Measurements from ENCODE around the gene GIMAP2. TPM values are rescaled to one million over a fixed set of nuclear protein-coding genes. Genes with fewer than 3 reads are reported as not detected.
A peak's percentile ranks its signal among the peaks of the same experiment; 100 is the strongest.

The GIMAP2 gene
- 10 to 100 TPM in 2 of 9 donors, 1 to 10 TPM in 7; 2.1 to 23.5 (median 4.9) TPM for total RNA-seq
- polyA plus RNA-seq = 1 to 10 TPM; 2.3 to 6.6 TPM
- long read RNA-seq, donor 1, partial matches to known transcripts = 0 of 1 reads
- long read RNA-seq, donor 1, other reads (novel, unspliced or antisense) = 0 of 1 reads
- long read RNA-seq, donor 2, transcript GIMAP2-201 (3 exons, 1,449 nt) = major isoform, 7 of 7 reads
- long read RNA-seq, donor 2, partial matches to known transcripts = 0 of 7 reads
- long read RNA-seq, donor 2, other reads (novel, unspliced or antisense) = 0 of 7 reads
- long read RNA-seq, donor 3, partial matches to known transcripts = 0 of 2 reads
- long read RNA-seq, donor 3, other reads (novel, unspliced or antisense) = 0 of 2 reads

DNA sequence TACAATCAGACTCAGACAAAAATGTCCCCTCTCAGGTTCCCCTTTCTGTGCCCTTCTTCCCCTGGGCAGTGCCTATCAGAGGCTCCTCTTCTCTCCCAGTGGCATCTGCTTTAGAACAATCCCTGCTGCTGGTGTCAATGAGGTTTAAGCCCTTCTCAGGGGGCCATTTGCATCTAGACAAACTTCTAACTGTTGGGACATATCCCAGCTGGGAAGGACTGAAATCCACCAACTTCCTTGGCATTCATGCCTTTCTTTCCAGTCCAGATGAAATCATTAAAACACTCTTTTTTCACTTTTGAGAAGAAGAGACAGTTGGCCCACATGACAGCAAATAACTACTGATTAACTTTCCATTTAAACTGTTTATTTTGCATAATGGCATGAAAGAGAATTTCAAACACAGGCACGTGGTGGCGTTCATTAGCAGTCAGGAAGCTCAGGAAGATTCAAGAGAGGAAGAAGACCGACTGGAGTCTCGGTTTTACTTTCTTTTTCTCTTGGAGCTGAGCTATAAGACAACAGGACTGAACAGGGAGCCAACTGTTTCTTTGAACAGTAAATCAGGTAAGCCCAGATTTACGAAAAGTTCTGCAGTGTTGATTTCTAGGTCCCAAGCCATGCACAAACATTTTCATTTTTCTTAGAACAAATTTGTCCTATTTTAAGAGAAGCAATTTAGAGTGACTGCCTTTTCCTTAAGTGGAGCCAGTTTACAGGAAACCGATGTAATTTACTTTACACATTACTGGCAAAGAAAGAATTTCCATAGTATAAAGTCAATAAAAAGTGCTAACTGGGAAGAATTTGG, at the start of gene GIMAP2:
GIMAP2 (plus strand) TSS at position 488 of the 811 bp plus-strand sequence. CDS start 1,354 bp downstream, outside the sequence.
- Histone ChIP-seq H3K4me1 (peaks cover 0 to 51% (median 7%) of the 10 kb centered on the region in 12 donors), H3K36me3 (peaks cover 0 to 15% (median 5%) of the 10 kb centered on the region in 9 donors), H3K27ac (peak within 1 kb of the TSS; percentile 41 to 98 (median 84)), H3K9me3 (peaks cover 0 to 6% (median 0%) of the 10 kb centered on the region in 12 donors), H3K27me3 (no peaks in the 10 kb centered on the region), H3K4me3 (peak within 1 kb of the TSS; percentile 2 to 81 (median 56))
- DNase-seq = peak in 1 of 5 donors; percentile 29
- peak in 3 of 4 donors; percentile 54 to 92 (median 83) for ATAC-seq
- intact Hi-C loops (cut with DNase I) = loop anchor here in 2 of 10 donors (5.0 to 10.0 kb wide), 2 partner anchors 51 to 53 kb away; partner anchors contain the start of gene GIMAP6 (in 2 of the 2)
- WGBS, 4 donors = 35 to 38% (median 38%) methylated on average over 6 of the region's 6 CpGs
- TF ChIP-seq, protein P1, sequence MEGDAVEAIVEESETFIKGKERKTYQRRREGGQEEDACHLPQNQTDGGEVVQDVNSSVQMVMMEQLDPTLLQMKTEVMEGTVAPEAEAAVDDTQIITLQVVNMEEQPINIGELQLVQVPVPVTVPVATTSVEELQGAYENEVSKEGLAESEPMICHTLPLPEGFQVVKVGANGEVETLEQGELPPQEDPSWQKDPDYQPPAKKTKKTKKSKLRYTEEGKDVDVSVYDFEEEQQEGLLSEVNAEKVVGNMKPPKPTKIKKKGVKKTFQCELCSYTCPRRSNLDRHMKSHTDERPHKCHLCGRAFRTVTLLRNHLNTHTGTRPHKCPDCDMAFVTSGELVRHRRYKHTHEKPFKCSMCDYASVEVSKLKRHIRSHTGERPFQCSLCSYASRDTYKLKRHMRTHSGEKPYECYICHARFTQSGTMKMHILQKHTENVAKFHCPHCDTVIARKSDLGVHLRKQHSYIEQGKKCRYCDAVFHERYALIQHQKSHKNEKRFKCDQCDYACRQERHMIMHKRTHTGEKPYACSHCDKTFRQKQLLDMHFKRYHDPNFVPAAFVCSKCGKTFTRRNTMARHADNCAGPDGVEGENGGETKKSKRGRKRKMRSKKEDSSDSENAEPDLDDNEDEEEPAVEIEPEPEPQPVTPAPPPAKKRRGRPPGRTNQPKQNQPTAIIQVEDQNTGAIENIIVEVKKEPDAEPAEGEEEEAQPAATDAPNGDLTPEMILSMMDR (IDR thresholded peaks at IDR 0.05) = no peak
- no peak for TF ChIP-seq POLR2A (IDR thresholded peaks at IDR 0.05)

DNA sequence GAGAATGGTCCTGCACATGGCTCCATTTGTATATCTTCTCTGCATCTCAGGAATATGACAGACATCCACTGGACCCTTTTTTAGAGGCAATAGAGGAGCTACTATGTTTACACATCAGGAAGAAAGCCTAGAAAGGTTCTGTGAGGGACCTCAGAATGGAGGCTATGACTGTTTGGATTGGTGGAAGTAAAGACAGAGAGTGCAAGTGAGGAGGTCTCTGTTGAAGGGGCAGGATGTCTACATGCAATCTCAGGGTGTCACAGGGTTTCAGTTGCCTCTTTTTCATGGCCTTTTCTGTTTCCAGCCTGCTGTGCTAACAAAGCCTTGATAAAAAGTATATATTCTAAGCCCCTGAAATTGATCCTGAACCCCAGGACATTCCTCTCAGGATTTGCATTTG, 43.7 kb upstream of the GIMAP2 start:
- no peak overlapping the region for H3K27ac ChIP-seq
- intact Hi-C loops (cut with DNase I) = no loop called here
- no peaks in the 10 kb centered on the region for H3K36me3 ChIP-seq
- H3K4me3 ChIP-seq = no peak overlapping the region
- ATAC-seq (no peak), DNase-seq (no peak)
- TF ChIP-seq, protein P1 (IDR thresholded peaks at IDR 0.05) = no peak
- TF ChIP-seq POLR2A (IDR thresholded peaks at IDR 0.05) = no peak
- peaks cover 0 to 26% (median 3%) of the 10 kb centered on the region in 12 donors for H3K9me3 ChIP-seq
- H3K27me3 ChIP-seq = no peaks in the 10 kb centered on the region
- peaks cover 0 to 5% (median 0%) of the 10 kb centered on the region in 12 donors for H3K4me1 ChIP-seq

DNA sequence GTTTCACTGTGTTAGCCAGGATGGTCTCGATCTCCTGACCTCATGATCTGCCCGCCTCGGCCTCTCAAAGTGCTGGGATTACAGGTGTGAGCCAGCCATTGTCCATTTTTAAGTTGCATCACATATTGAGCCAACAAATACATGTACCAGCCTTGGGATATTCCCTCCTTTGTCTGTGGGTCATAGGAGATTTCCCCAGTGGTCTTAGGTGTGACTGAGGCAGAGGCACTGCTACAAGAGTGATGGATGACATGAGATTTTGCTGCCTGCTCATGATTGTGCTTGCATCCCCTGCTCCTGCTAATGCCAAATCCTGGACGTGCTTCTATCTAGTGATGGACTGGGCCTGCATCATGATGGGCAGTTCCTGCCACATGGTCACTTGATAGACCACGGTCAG, 42.6 kb upstream of the GIMAP2 start:
- Histone ChIP-seq H3K4me1 (peaks cover 0 to 5% (median 0%) of the 10 kb centered on the region in 12 donors), H3K27me3 (no peaks in the 10 kb centered on the region), H3K4me3 (no peak overlapping the region), H3K27ac (no peak overlapping the region), H3K9me3 (peaks cover 0 to 17% (median 3%) of the 10 kb centered on the region in 12 donors), H3K36me3 (no peaks in the 10 kb centered on the region)
- ATAC-seq (no peak), DNase-seq (no peak)
- intact Hi-C loops (cut with DNase I) = no loop called here
- WGBS, 4 donors = 86 to 95% (median 91%) methylated on average over 5 of the region's 5 CpGs
- TF ChIP-seq, protein P1 (IDR thresholded peaks at IDR 0.05) = no peak
- no peak for TF ChIP-seq POLR2A (IDR thresholded peaks at IDR 0.05)
